IgD-negative memory B cell (primary cell): ENCODE data around the gene SLC2A9. TPM values are rescaled to one million over a fixed set of nuclear protein-coding genes. Genes with fewer than 3 reads are reported as not detected.

Source experiments
- H3K27ac Mint-ChIP-seq, 3 donors: one replicate each; pipeline ENCODE4 v1.8.0; 2020 to 2022; ENCODE audit warnings: mild to moderate bottlenecking in 3 of 3, mixed read lengths in 3 of 3, moderate library complexity in 1 of 3
- H3K27me3 Mint-ChIP-seq: one replicate; pipeline ENCODE4 v1.8.0; 2021; ENCODE audit warnings: mixed read lengths
- H3K36me3 Mint-ChIP-seq: one replicate; pipeline ENCODE4 v1.8.0; 2020; ENCODE audit warnings: mild to moderate bottlenecking, mixed read lengths
- H3K4me1 Mint-ChIP-seq, 3 donors: one replicate each; pipeline ENCODE4 v1.8.0; 2020 to 2022; ENCODE audit warnings: mixed read lengths in 3 of 3, mild to moderate bottlenecking in 1 of 3
- H3K4me3 Mint-ChIP-seq, 4 donors: one replicate each; pipeline ENCODE4 v1.8.0; 2020 to 2022; ENCODE audit warnings: mild to moderate bottlenecking in 4 of 4, mixed read lengths in 4 of 4, moderate library complexity in 3 of 4
- H3K9me3 Mint-ChIP-seq, 3 donors: one replicate each; pipeline ENCODE4 v1.8.0; 2020 to 2021; ENCODE audit warnings: mixed read lengths in 3 of 3, mild to moderate bottlenecking in 1 of 3
- polyA plus RNA-seq: library from polyadenylated mRNA; unstranded; fragments of 300-500 nt; fragmentation: Illumina TruSeq; gene quantifications from one replicate; pipeline ENCODE4 v1.2.3, GENCODE V29; 2021

SLC2A9 gene
- polyA plus RNA-seq, result 0.41 TPM

DNA sequence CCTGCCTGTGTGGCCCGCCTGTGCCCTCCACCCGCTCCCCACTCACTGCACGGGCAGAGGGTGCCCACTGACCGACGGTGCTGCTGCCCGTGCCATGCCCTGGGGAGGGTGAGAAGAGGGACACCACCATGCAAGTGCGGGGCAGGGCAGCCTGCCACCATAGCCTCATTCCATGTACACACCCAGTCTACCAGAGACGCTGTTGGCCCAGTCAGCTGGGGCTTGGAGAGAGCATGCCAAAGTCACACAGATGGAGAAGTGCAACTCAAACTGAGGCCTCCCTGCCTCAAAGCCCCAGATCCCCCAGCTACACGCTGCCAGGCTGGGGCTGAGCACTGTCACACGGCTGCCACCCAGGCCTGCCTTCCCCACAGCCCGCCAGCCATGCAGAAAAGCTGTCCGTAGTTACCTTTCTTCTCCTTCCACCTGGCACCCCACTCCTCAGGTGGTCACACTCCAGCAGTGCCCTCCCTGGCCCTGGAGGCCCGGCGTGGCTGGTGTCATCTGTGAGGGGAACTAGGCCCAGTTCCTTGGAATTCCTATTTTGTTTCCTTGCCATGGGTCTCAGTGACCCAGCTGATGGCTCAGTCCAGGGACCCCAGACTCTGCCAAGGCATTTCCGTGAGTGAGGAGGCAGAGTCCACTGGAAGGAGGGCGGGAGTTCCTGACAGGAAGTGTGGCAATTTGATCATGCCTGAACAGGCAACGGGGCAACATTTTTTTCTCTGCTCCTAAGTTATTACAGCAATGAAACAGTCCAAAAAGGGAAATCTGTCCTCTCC, at the start of gene SLC2A9:
TSS of gene SLC2A9 (minus strand) at position 627 of the 782 bp plus-strand sequence. CDS start at position 559, 68 bp downstream.
- Mint-ChIP-seq H3K4me3 (peak within 1 kb of the TSS in 2 of 4 donors; percentile 42 to 71), H3K4me1 (peaks cover 16 to 20% (median 18%) of the 10 kb centered on the region in 3 donors), H3K27me3 (peaks cover 2% of the 10 kb centered on the region), H3K9me3 (no peaks in the 10 kb centered on the region), H3K27ac (no peak within 1 kb of the TSS), H3K36me3 (no peaks in the 10 kb centered on the region)

DNA sequence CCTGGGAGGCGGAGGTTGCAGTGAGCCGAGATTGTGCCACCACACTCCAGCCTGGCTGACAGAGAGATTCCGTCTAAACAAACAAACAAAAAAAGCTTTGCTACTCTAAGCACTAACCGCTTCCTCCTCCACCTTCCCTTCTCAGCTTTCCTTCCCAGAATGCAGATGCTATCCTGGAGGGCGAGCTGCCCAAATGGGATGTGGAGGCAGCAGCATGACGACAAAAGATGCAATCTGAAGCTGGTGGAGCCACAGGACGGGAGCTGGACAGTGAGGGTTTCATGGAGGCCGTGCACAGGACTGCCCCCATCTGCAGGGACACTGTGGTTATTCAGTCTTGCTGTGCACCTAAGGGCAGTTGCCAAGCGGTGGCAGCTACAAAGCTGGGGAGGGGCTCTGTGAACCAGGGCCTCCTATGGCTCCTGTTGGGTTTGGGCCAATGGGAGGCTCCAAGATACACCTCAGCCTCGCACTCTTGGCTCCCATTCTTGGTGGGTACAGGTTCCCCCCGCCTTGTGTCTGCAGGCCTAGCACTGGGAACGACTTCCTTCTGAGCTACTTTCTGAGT, 47.9 kb upstream of the SLC2A9 start:
- H3K4me1 Mint-ChIP-seq, result no peaks in the 10 kb centered on the region
- H3K4me3 Mint-ChIP-seq, result no peak overlapping the region
- no peak overlapping the region for H3K27ac Mint-ChIP-seq
- H3K9me3 Mint-ChIP-seq, result no peaks in the 10 kb centered on the region
- no peaks in the 10 kb centered on the region for H3K27me3 Mint-ChIP-seq
- H3K36me3 Mint-ChIP-seq, result peaks cover 10% of the 10 kb centered on the region

DNA sequence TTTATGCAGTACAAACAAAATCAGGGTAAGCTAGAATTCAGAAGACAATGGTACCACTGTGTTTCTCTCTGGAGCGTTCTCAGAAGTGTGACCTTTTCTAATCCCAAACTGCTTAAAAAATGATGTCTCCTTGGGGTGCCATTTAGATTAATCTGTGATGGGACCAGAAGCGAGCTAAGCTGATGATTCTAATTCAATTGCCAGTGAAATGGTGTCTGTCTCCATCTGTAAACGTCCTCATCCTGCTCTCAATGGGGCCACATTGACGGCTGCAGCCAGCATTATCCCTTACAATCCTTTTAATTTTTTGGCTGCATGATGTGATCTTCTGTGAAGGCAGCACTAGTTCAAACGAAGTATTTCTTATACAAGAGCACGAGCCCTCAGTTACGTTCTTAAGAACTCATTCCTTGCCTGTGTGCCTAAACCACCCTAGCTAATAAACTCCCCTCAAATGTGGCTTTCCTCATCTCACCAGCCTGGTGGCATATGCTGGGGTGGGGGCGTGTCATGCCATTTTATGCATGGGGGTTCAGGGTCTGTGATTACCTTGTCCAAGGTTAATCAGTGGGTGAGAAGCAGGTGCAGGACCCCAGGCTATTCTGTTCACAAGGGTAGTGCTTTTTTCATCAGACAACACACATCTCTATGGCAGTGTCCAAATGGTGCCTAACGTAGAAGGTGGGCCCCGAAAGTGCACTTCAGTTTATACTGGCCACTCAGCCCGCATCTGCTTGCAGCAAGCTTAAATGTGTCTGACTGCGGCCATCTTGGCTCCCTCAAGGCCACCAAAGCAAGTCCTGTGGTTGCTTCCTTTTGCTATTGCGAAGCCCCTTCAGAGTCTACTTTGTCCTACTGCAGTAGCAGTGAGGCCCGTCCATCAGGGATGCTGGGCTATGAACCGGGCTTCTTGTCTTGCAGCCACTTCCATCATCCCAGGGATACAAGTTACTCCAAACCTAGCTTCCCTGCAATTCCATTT, 45.7 kb upstream of the SLC2A9 start:
- Mint-ChIP-seq H3K36me3 (peaks cover 10% of the 10 kb centered on the region), H3K9me3 (no peaks in the 10 kb centered on the region), H3K27me3 (no peaks in the 10 kb centered on the region), H3K4me1 (no peaks in the 10 kb centered on the region), H3K4me3 (no peak overlapping the region), H3K27ac (no peak overlapping the region)

- H3K36me3 Mint-ChIP-seq, result peaks cover 10% of the 10 kb centered on the region
- H3K4me1 Mint-ChIP-seq, result no peaks in the 10 kb centered on the region
- H3K27me3 Mint-ChIP-seq, result no peaks in the 10 kb centered on the region
- no peak overlapping the region for H3K4me3 Mint-ChIP-seq
- no peak overlapping the region for H3K27ac Mint-ChIP-seq
- H3K9me3 Mint-ChIP-seq, result no peaks in the 10 kb centered on the region
Observed at GRCh38 chr4:10066206-10066605, 44.9 kb upstream of the SLC2A9 start.

DNA sequence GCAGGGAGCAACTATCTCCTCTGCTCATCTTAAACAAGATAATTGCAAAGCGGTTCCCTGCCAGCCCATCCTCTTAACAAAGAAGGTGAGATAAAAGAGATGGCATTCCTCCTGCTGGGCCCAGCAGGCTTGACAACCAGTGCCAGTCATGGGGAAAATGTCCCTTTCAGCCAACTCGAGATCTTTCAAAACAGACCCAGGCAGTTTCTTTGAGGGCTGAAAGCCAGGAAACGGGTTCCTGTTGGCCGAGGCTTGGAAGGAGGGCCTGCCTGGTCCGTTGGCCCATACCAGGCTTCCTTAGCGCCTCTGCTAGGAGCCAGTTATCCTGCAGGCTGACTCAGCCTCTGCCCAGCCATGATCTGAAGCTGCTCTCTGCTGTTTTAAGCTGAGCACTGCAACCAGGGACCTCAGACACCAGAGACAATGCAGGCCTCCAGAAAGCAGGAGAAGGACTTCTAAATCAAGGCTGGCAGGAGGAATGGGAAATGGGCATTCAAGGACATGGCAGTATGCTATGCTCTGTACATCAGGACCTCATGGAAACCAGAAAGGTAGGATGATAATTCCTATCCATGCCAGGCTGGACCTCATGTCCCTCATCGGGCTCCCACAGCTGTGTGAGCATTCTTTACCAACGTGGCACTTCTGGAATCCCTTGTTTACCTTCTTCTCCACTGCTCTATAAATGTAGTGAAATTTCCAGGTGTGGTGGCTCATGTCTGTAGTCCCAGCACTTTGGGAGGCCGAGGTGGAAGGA, 42.4 kb upstream of the SLC2A9 start:
- peaks cover 10% of the 10 kb centered on the region for H3K36me3 Mint-ChIP-seq
- no peak overlapping the region for H3K27ac Mint-ChIP-seq
- no peak overlapping the region for H3K4me3 Mint-ChIP-seq
- no peaks in the 10 kb centered on the region for H3K9me3 Mint-ChIP-seq
- H3K27me3 Mint-ChIP-seq, result no peaks in the 10 kb centered on the region
- H3K4me1 Mint-ChIP-seq, result no peaks in the 10 kb centered on the region

GRCh38 chr4:10061650-10062415, 40.5 kb upstream of the SLC2A9 start:
- Mint-ChIP-seq H3K4me3 (no peak overlapping the region), H3K27ac (no peak overlapping the region), H3K4me1 (no peaks in the 10 kb centered on the region), H3K27me3 (no peaks in the 10 kb centered on the region), H3K9me3 (no peaks in the 10 kb centered on the region), H3K36me3 (peaks cover 9% of the 10 kb centered on the region)

DNA sequence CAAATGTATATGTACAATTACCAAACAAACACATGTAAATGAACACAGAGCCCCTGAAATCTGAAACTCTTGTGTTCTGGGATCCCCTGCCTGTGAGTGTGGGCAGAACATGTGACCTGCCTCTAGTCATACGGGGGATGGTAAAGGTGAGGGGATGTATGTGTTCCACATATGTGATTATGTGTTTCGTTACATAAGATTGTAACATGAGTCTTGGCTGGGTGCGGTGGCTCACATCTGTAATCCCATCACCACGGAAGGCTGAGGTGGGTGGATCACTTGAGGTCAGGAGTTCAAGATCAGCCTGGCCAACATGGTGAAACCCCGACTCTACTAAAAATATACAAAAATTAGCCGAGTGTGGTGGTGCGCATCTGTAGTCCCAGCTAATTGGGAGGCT, 37.1 kb upstream of the SLC2A9 start:
- H3K9me3 Mint-ChIP-seq, result no peaks in the 10 kb centered on the region
- H3K4me3 Mint-ChIP-seq, result no peak overlapping the region
- no peak overlapping the region for H3K27ac Mint-ChIP-seq
- peaks cover 4% of the 10 kb centered on the region for H3K36me3 Mint-ChIP-seq
- no peaks in the 10 kb centered on the region for H3K27me3 Mint-ChIP-seq
- peaks cover 0 to 3% (median 0%) of the 10 kb centered on the region in 3 donors for H3K4me1 Mint-ChIP-seq

DNA sequence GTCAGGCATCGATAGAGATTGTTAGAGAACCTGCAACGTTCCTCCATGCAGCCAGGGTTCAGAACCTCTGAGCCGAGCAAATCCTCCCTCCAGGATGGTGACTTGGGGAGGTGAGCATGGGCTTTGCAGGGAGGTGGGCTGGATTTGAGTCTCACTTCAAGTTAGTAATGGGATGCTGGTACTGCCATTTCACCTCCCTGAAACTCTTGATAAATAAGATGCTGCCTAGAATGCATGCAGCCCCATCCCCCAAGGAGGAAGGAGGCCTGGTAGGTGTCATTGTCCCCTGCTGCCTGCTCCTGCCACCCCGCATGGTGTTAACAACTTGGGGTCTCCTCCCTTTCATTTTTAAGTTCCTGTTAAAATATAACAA, 35.7 kb upstream of the SLC2A9 start:
- Mint-ChIP-seq H3K9me3 (no peaks in the 10 kb centered on the region), H3K36me3 (peaks cover 4% of the 10 kb centered on the region), H3K4me3 (no peak overlapping the region), H3K27me3 (no peaks in the 10 kb centered on the region), H3K4me1 (peaks cover 0 to 3% (median 0%) of the 10 kb centered on the region in 3 donors), H3K27ac (peak overlapping the region in 1 of 3 donors; percentile 16)

GRCh38 chr4:10056334-10057022, 35.2 kb upstream of the SLC2A9 start:
- Mint-ChIP-seq H3K36me3 (peaks cover 4% of the 10 kb centered on the region), H3K27me3 (no peaks in the 10 kb centered on the region), H3K4me1 (peaks cover 0 to 3% (median 0%) of the 10 kb centered on the region in 3 donors), H3K9me3 (no peaks in the 10 kb centered on the region), H3K27ac (peak overlapping the region in 1 of 3 donors; percentile 31), H3K4me3 (no peak overlapping the region)

- Mint-ChIP-seq H3K4me1 (peaks cover 0 to 3% (median 0%) of the 10 kb centered on the region in 3 donors), H3K27me3 (no peaks in the 10 kb centered on the region), H3K4me3 (no peak overlapping the region), H3K9me3 (no peaks in the 10 kb centered on the region), H3K36me3 (peaks cover 4% of the 10 kb centered on the region), H3K27ac (no peak overlapping the region)
Observed at GRCh38 chr4:10055871-10056270, 34.6 kb upstream of the SLC2A9 start.

GRCh38 chr4:10054571-10055041, 33.3 kb upstream of the SLC2A9 start:
- H3K27ac Mint-ChIP-seq, result no peak overlapping the region
- H3K9me3 Mint-ChIP-seq, result no peaks in the 10 kb centered on the region
- H3K4me1 Mint-ChIP-seq, result peaks cover 0 to 3% (median 0%) of the 10 kb centered on the region in 3 donors
- H3K36me3 Mint-ChIP-seq, result peaks cover 4% of the 10 kb centered on the region
- H3K27me3 Mint-ChIP-seq, result no peaks in the 10 kb centered on the region
- H3K4me3 Mint-ChIP-seq, result no peak overlapping the region

- Mint-ChIP-seq H3K9me3 (no peaks in the 10 kb centered on the region), H3K36me3 (peaks cover 4% of the 10 kb centered on the region), H3K27ac (peak overlapping the region in 1 of 3 donors; percentile 71), H3K4me3 (no peak overlapping the region), H3K4me1 (peaks cover 0 to 3% (median 0%) of the 10 kb centered on the region in 3 donors), H3K27me3 (no peaks in the 10 kb centered on the region)
Observed at GRCh38 chr4:10053635-10054453, 32.5 kb upstream of the SLC2A9 start.
